ENCODE results near the gene KIRREL3. TPM values are rescaled to one million over a fixed set of nuclear protein-coding genes. Genes with fewer than 3 reads are reported as not detected.

The KIRREL3 gene
- total RNA-seq, 1 donor from 2014 or later: not detected

- intact Hi-C loops (cut with micrococcal nuclease): no loop called here
These were observed 485.1 kb downstream of the KIRREL3 start for GRCh38 chr11:126515501-126515900.

GRCh38 chr11:126514061-126514693 lies 486.4 kb downstream of the KIRREL3 start:
- intact Hi-C loops (cut with micrococcal nuclease): no loop called here

GRCh38 chr11:126512741-126513715 lies 487.5 kb downstream of the KIRREL3 start:
- intact Hi-C loops (cut with micrococcal nuclease): no loop called here

- intact Hi-C loops (cut with micrococcal nuclease): no loop called here
These were observed 488.3 kb downstream of the KIRREL3 start for GRCh38 chr11:126512251-126512650.

GRCh38 chr11:126511475-126512115 lies 489.0 kb downstream of the KIRREL3 start:
- intact Hi-C loops (cut with micrococcal nuclease): no loop called here

- intact Hi-C loops (cut with micrococcal nuclease): no loop called here
These were observed 489.8 kb downstream of the KIRREL3 start for GRCh38 chr11:126510621-126511370.

- intact Hi-C loops (cut with micrococcal nuclease): no loop called here
These were observed 492.9 kb downstream of the KIRREL3 start for GRCh38 chr11:126507646-126508045.

GRCh38 chr11:126506789-126507188 lies 493.8 kb downstream of the KIRREL3 start:
- intact Hi-C loops (cut with micrococcal nuclease): no loop called here

GRCh38 chr11:126502982-126503381 lies 497.6 kb downstream of the KIRREL3 start:
- intact Hi-C loops (cut with micrococcal nuclease): no loop called here

- intact Hi-C loops (cut with micrococcal nuclease): no loop called here
These were observed 498.4 kb downstream of the KIRREL3 start for GRCh38 chr11:126502159-126502558.

GRCh38 chr11:126501641-126502040 lies 498.9 kb downstream of the KIRREL3 start:
- intact Hi-C loops (cut with micrococcal nuclease): no loop called here

- intact Hi-C loops (cut with micrococcal nuclease): no loop called here
These were observed 499.6 kb downstream of the KIRREL3 start for GRCh38 chr11:126500981-126501380.

- intact Hi-C loops (cut with micrococcal nuclease): no loop called here
These were observed 501.3 kb downstream of the KIRREL3 start for GRCh38 chr11:126499131-126499752.

GRCh38 chr11:126498281-126498680 lies 502.3 kb downstream of the KIRREL3 start:
- intact Hi-C loops (cut with micrococcal nuclease): no loop called here

- intact Hi-C loops (cut with micrococcal nuclease): no loop called here
These were observed 502.9 kb downstream of the KIRREL3 start for GRCh38 chr11:126497581-126498122.

- intact Hi-C loops (cut with micrococcal nuclease): no loop called here
These were observed 503.8 kb downstream of the KIRREL3 start for GRCh38 chr11:126496576-126497337.

- intact Hi-C loops (cut with micrococcal nuclease): no loop called here
These were observed 505.0 kb downstream of the KIRREL3 start for GRCh38 chr11:126495281-126496220.

- intact Hi-C loops (cut with micrococcal nuclease): no loop called here
These were observed 505.7 kb downstream of the KIRREL3 start for GRCh38 chr11:126494831-126495230.

Measured in T-helper 1 cell treated with Interleukin-12 subunit alpha and Interleukin-12 subunit beta and Interleukin-4 antibody, amounts not matched to agents 30 ng/mL and 1 ng/mL, for 36 hours (primary cell).